LoVo (cell line): ENCODE results near the gene PDE8A.
"Not testable (repeated sequence)": the region's sequence is repeated elsewhere in the genome, so short reads cannot be mapped to it uniquely, and the experiment has no call there.

ENCODE experiments used
- DNase-seq: peaks from one replicate; pipeline ENCODE4 v3.0.0-alpha.2; 2016; ENCODE audit warnings: low spot score

PDE8A gene

GRCh38 chr15:84961707-84962106 lies 19.9 kb upstream of the PDE8A start:
- no peak for DNase-seq

- DNase-seq = no peak
Observed at GRCh38 chr15:84962955-84963354, 18.7 kb upstream of the PDE8A start.

- DNase-seq = no peak
Observed at GRCh38 chr15:84967380-84967779, 14.3 kb upstream of the PDE8A start.

GRCh38 chr15:84968301-84968700 lies 13.4 kb upstream of the PDE8A start:
- DNase-seq = no peak

GRCh38 chr15:84969257-84969656 lies 12.4 kb upstream of the PDE8A start:
- no peak for DNase-seq

GRCh38 chr15:84970843-84971242 lies 10.8 kb upstream of the PDE8A start:
- DNase-seq = no peak

- no peak for DNase-seq
Observed at GRCh38 chr15:84973492-84974460, 7.9 kb upstream of the PDE8A start.

GRCh38 chr15:84975871-84976351 lies 5.7 kb upstream of the PDE8A start:
- DNase-seq = no peak

GRCh38 chr15:84976746-84977345 lies 4.8 kb upstream of the PDE8A start:
- no peak for DNase-seq

- DNase-seq = no peak
Observed at GRCh38 chr15:84979651-84980050, 2.0 kb upstream of the PDE8A start.

GRCh38 chr15:84980196-84981053 lies 1.2 kb upstream of the PDE8A start:
- DNase-seq = peak; percentile 88

GRCh38 chr15:84981054-84981710 lies 474 bp upstream of the PDE8A start:
- DNase-seq = peak; percentile 98

GRCh38 chr15:84982301-84982920 lies 755 bp downstream of the PDE8A start:
- DNase-seq = peak; percentile 27

- DNase-seq = no peak
Observed at GRCh38 chr15:84983294-84983693, 1.6 kb downstream of the PDE8A start.

- DNase-seq = no peak
Observed at GRCh38 chr15:84983711-84984110, 2.1 kb downstream of the PDE8A start.

GRCh38 chr15:84985158-84985557 lies 3.5 kb downstream of the PDE8A start:
- DNase-seq = no peak

GRCh38 chr15:84987351-84987750 lies 5.7 kb downstream of the PDE8A start:
- DNase-seq = not testable (repeated sequence)

- DNase-seq = no peak
Observed at GRCh38 chr15:84987949-84988624, 6.4 kb downstream of the PDE8A start.

GRCh38 chr15:84988909-84989644 lies 7.4 kb downstream of the PDE8A start:
- no peak for DNase-seq

GRCh38 chr15:84990507-84990906 lies 8.9 kb downstream of the PDE8A start:
- no peak for DNase-seq
